SK-N-MC (cell line): ENCODE measurements around the gene SSR4.
"Not testable (repeated sequence)": the region's sequence is repeated elsewhere in the genome, so short reads cannot be mapped to it uniquely, and the experiment has no call there.

ENCODE experiments used
- EZH2 ChIP-seq: fragments of 200-600 bp; sonication (generic); IDR thresholded peaks from one replicate; pipeline ENCODE4 v1.6.1; 2017; ENCODE audit warnings: antibody characterized with exemption
- POLR2AphosphoS5 ChIP-seq: IDR thresholded peaks from 2 replicates; pipeline ENCODE4 v1.6.1; 2012; ENCODE audit warnings: mild to moderate bottlenecking, low read depth, low read length, borderline replicate concordance

GRCh38 chrX:153745067-153745433 lies 49.4 kb upstream of the SSR4 start:
- TF ChIP-seq POLR2AphosphoS5, EZH2: not testable (repeated sequence)
